K562 (cell line): ENCODE results near the gene EIF4G1. TPM values are rescaled to one million over a fixed set of nuclear protein-coding genes. Genes with fewer than 3 reads are reported as not detected.

ENCODE experiments used
- CBX1 ChIP-seq: sonication (generic); IDR thresholded peaks from 2 replicates; pipeline ENCODE4 v1.6.1; 2016; ENCODE audit warnings: antibody characterized with exemption, low read depth, mild to moderate bottlenecking
- CEBPB ChIP-seq: fragments of 450-650 bp; IDR thresholded peaks from 2 replicates; pipeline ENCODE4 v1.6.1; 2016; ENCODE audit warnings: missing genetic modification characterization, missing compliant biosample characterization
- DIDO1 ChIP-seq: fragments of 450-650 bp; IDR thresholded peaks from 2 replicates; pipeline ENCODE4 v1.6.1; 2016; ENCODE audit warnings: low read depth, missing biosample characterization, missing genetic modification characterization
- EWSR1 ChIP-seq: fragments of 450-650 bp; IDR thresholded peaks from 2 replicates; pipeline ENCODE4 v1.6.1; 2018; ENCODE audit warnings: borderline replicate concordance, mild to moderate bottlenecking, low read depth, moderate library complexity; ENCODE audit not compliant: partially characterized antibody
- FIP1L1 ChIP-seq: fragments of 200-400 bp; formaldehyde crosslinking; IDR thresholded peaks from 2 replicates; pipeline ENCODE4 v1.6.1; 2018; ENCODE audit warnings: mild to moderate bottlenecking, low read depth, low read length; ENCODE audit not compliant: poor library complexity, severe bottlenecking
- LCOR ChIP-seq: sonication (generic); formaldehyde crosslinking; IDR thresholded peaks from 2 replicates; pipeline ENCODE4 v1.8.0; 2022; ENCODE audit warnings: mild to moderate bottlenecking, missing genetic modification reagents
- MYC ChIP-seq, 2 experiments: fragments of 250-450 bp in 1 of 2; sonication (Bioruptor Pico) in 1 of 2; IDR thresholded peaks; 2 replicates each; pipeline versions ENCODE4 v1.5.1 to v1.6.1; 2012 to 2021; ENCODE audit warnings: low read depth in 2 of 2, borderline replicate concordance in 1 of 2, improper control_type of control experiment in 1 of 2, low read length in 1 of 2, mild to moderate bottlenecking in 1 of 2, moderate library complexity in 1 of 2
- SMAD4 ChIP-seq: fragments of 250-450 bp; sonication (Bioruptor Pico); conservative IDR thresholded peaks from 2 replicates; pipeline ENCODE4 v1.8.0; 2021; ENCODE audit warnings: inconsistent platforms, mild to moderate bottlenecking, moderate library complexity
- SMARCE1 ChIP-seq: fragments of 450-650 bp; IDR thresholded peaks from 2 replicates; pipeline ENCODE4 v1.7.1; 2016; ENCODE audit warnings: mild to moderate bottlenecking
- SOX6 ChIP-seq: fragments of 450-650 bp; IDR thresholded peaks from 2 replicates; pipeline ENCODE4 v1.6.1; 2014; ENCODE audit warnings: mild to moderate bottlenecking
- ZNF707 ChIP-seq: fragments of 250-450 bp; sonication (Bioruptor Pico); conservative IDR thresholded peaks from 2 replicates; pipeline ENCODE4 v1.8.0; 2022; ENCODE audit warnings: inconsistent platforms, mild to moderate bottlenecking, moderate library complexity
- ZNF766 ChIP-seq: fragments of 200-800 bp; sonication (Bioruptor generic); conservative IDR thresholded peaks from 2 replicates; pipeline ENCODE4 v1.6.1; 2016; ENCODE audit warnings: missing genetic modification characterization, missing compliant biosample characterization
- polyA plus RNA-seq, 8 experiments: library from polyadenylated mRNA; depleted of rRNA in 4 of 8; stranded (reverse) in 5 of 8; unstranded in 3 of 8; fragments of >200 nt; fragmentation: Nextera tagmentation in 2 of 8; fragmentation: Illumina TruSeq in 1 of 8; extraction: Ambion mirVana in 2 of 8; extraction: Trizol in 1 of 8; gene quantifications; 2 replicates each; pipeline versions ENCODE4 v1.2.1 to v1.2.3, GENCODE V29; 2011 to 2014; ENCODE audit warnings: inconsistent platforms in 1 of 8, missing spikeins in 1 of 8
- total RNA-seq, 7 experiments: library from RNA; depleted of rRNA in 6 of 7; stranded (reverse); fragments of >200 nt in 6 of 7; fragmentation: Illumina TruSeq in 2 of 7; extraction: Trizol in 2 of 7; gene quantifications; 2 replicates each; pipeline versions ENCODE4 v1.2.1 to v1.2.3, GENCODE V29; 2011 to 2021; ENCODE audit warnings: low replicate concordance in 1 of 7
- TF ChIP-seq, protein P1 (sequence below), 2 experiments: fragments of 450-650 bp; formaldehyde crosslinking in 1 of 2; IDR thresholded peaks; 2 replicates each; pipeline versions ENCODE4 v1.4.0 to v1.6.1; 2014 to 2020; ENCODE audit warnings: mild to moderate bottlenecking in 2 of 2, borderline replicate concordance in 1 of 2, low read depth in 1 of 2
- TF ChIP-seq, protein P2 (sequence below): fragments of 450-650 bp; formaldehyde crosslinking; IDR thresholded peaks from 2 replicates; pipeline ENCODE4 v1.4.0; 2020; ENCODE audit warnings: mild to moderate bottlenecking, moderate library complexity

Gene EIF4G1
- total and polyA plus RNA-seq, 9 of the 15 experiments (the other 6 are each of a cell fraction or from before 2014, with no cell fraction given), result 4.6 to 505 (median 155) TPM

DNA sequence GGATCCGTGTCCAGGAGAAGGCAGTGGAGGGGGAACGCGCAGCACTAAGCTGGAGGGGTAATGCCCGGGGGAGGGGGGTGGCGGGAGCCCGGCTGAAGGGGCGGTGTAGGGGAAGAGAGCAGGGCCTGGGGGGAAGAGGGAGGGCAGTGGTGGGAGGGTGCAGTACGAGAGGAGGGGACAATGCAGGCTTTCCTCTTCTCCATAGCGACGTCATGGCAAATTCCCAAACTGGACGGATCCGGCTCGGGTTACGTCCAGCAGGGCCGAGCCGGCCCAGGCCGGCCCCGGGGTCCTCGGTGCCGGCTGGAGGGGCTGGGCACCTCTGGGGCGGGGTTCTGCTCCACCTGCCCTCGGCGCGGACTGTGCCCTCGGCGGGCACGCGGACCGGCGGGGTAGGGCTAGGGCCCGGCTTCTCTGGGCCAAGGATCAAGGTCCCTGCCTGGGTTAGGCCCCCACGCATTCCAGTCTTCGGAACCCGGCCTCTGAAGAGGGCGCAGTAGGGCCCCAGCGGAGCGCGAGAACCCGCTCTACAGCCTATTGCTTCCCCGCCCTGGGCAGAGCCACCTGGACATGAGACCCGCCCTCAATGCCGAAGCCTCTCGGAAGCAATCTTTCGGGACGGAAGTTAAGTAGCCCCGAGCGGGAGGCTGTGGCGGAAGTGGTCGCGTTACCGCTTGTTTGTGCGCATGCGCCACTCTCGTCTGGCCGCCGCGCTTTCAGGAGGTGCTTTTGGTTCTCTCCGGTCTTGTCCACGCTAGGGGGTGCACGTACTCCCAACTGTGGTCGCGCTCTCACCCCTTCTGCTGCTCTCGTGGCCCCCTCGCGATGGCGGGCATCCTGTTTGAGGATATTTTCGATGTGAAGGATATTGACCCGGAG lies 48.5 kb downstream of the EIF4G1 start (continued):
- TF ChIP-seq, protein P1, sequence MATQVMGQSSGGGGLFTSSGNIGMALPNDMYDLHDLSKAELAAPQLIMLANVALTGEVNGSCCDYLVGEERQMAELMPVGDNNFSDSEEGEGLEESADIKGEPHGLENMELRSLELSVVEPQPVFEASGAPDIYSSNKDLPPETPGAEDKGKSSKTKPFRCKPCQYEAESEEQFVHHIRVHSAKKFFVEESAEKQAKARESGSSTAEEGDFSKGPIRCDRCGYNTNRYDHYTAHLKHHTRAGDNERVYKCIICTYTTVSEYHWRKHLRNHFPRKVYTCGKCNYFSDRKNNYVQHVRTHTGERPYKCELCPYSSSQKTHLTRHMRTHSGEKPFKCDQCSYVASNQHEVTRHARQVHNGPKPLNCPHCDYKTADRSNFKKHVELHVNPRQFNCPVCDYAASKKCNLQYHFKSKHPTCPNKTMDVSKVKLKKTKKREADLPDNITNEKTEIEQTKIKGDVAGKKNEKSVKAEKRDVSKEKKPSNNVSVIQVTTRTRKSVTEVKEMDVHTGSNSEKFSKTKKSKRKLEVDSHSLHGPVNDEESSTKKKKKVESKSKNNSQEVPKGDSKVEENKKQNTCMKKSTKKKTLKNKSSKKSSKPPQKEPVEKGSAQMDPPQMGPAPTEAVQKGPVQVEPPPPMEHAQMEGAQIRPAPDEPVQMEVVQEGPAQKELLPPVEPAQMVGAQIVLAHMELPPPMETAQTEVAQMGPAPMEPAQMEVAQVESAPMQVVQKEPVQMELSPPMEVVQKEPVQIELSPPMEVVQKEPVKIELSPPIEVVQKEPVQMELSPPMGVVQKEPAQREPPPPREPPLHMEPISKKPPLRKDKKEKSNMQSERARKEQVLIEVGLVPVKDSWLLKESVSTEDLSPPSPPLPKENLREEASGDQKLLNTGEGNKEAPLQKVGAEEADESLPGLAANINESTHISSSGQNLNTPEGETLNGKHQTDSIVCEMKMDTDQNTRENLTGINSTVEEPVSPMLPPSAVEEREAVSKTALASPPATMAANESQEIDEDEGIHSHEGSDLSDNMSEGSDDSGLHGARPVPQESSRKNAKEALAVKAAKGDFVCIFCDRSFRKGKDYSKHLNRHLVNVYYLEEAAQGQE (IDR thresholded peaks at IDR 0.05; ENCODE audit: borderline replicate concordance), result peak; percentile 99
- TF ChIP-seq, protein P1 (CRISPR knock-in tag; IDR thresholded peaks at IDR 0.05; ENCODE audit: low read depth), result 0 out of 2 replicates have a peak, but pooled peaks have one; percentile 50
- TF ChIP-seq CEBPB (tag) (no peak), ZNF766 (CRISPR knock-in tag) (peak; percentile 64; the same call in 1 of the 2 replicates), ZNF707 (CRISPR knock-in tag) (no peak), DIDO1 (tag) (peak; percentile 31; the same call in 1 of the 2 replicates), SOX6 (peak; percentile 27; the same call in 1 of the 2 replicates), CBX1 (peak; percentile 10; the same call in 1 of the 2 replicates), SMAD4 (CRISPR knock-in tag) (peak; percentile 43), EWSR1 (no peak), SMARCE1 (peak; percentile 69; the same call in 1 of the 2 replicates), MYC (IDR thresholded peaks at IDR 0.05; ENCODE audit: low read depth, low read length) (peak; percentile 89), MYC (CRISPR knock-in tag; IDR thresholded peaks at IDR 0.05; ENCODE audit: borderline replicate concordance, low read depth) (0 out of 2 replicates have a peak, but pooled peaks have one; percentile 85), LCOR (CRISPR knock-in tag) (peak; percentile 66), FIP1L1 (peak; percentile 56)
- TF ChIP-seq, protein P2, sequence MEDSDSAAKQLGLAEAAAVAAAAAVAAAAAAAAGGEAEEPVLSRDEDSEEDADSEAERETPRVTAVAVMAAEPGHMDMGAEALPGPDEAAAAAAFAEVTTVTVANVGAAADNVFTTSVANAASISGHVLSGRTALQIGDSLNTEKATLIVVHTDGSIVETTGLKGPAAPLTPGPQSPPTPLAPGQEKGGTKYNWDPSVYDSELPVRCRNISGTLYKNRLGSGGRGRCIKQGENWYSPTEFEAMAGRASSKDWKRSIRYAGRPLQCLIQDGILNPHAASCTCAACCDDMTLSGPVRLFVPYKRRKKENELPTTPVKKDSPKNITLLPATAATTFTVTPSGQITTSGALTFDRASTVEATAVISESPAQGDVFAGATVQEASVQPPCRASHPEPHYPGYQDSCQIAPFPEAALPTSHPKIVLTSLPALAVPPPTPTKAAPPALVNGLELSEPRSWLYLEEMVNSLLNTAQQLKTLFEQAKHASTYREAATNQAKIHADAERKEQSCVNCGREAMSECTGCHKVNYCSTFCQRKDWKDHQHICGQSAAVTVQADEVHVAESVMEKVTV (CRISPR knock-in tag), result peak; percentile 89
